Measurements from ENCODE around the gene ZMYM5. TPM values are rescaled to one million over a fixed set of nuclear protein-coding genes. Genes with fewer than 3 reads are reported as not detected.
"Not testable (repeated sequence)": the region's sequence is repeated elsewhere in the genome, so short reads cannot be mapped to it uniquely, and the experiment has no call there.

The ZMYM5 gene
- total RNA-seq, 1 donor from 2014 or later, result 11.7 TPM

DNA sequence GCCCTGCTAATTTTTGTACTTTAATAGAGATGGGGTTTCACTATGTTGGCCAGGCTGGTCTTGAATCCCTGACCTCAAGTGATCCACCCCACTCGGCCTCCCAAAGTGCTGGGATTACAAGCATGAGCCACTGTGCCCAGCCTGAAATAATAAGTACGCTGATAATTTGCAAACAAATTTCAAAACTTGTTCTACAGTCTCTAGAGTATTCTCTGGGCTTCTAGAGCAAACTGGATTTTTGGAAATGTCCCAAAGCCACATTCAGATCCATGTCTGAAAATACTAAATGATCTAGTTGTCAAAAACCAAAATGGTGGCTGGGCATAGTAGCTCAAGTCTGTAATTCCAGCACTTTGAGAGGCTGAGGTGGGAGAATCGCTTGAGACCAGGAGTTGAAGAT lies 40.8 kb downstream of the ZMYM5 start:
- DNase-seq (ENCODE audit: extremely low read depth, low read depth, low spot score), result no peak

GRCh38 chr13:19818223-19818842 lies 45.1 kb downstream of the ZMYM5 start:
- no peak for DNase-seq (ENCODE audit: extremely low read depth, low read depth, low spot score)

GRCh38 chr13:19817510-19818158 lies 45.8 kb downstream of the ZMYM5 start:
- no peak for DNase-seq (ENCODE audit: extremely low read depth, low read depth, low spot score)

DNA sequence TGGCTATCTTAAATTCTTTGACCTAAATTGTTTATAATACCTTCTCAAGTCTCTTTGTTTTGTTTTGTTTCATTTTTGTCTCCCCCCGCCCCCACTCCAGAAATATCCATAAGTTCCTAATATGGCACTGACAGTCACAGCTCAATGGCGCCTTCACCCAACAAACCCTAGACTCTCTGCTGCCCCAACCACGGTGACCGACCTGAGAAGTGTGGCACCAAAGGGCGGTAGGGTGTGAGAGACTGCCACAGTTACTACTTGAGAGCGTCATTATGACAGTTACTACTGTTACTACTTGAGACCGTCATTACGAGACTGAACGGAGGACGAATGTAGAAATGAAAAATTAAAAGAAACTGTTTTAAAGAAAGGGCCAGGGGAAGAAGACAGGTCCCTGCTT lies 46.3 kb downstream of the ZMYM5 start:
- DNase-seq (ENCODE audit: extremely low read depth, low read depth, low spot score), result no peak

DNA sequence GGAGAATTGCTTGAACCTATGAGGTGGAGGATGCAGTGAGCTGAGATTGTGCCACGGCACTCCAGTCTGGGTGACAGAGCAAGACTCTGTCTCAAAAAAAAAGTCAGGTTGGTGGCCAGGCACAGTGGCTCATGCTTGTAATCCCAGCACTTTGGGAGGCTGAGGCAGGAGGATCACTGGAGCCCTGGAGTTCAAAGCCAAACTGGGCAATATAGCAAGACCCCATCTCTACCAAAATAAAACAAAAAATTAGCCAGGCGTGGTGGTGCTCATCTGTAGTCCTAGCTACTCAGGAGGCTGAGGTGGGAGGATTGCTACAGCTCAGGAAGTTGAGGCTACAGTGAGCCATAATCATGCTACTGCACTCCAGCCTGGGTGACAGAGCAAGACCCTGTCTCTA lies 47.6 kb downstream of the ZMYM5 start:
- DNase-seq (ENCODE audit: extremely low read depth, low read depth, low spot score), result not testable (repeated sequence)

GRCh38 chr13:19810996-19811881 lies 52.2 kb downstream of the ZMYM5 start:
- DNase-seq (ENCODE audit: extremely low read depth, low read depth, low spot score), result no peak

DNA sequence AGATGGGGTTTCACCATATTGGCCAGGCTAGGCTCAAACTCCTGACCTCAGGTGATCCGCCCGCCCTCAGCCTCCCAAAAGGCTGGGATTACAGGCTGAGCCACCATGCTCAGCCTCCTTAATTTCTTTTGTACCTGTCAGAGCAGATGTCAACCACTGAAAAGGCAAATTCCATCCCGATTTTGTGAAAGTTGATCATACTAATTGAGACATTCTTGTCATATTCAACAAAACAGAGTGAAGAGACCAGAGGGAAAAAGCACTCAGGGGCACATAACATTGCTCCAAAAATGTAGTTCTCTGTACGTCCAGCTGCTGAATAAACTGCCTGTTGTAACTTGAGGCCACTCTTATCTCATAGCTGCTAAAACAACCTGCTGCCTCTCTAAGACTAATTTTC lies 53.3 kb downstream of the ZMYM5 start:
- DNase-seq (ENCODE audit: extremely low read depth, low read depth, low spot score), result no peak

- DNase-seq (ENCODE audit: extremely low read depth, low read depth, low spot score), result no peak
These were observed 57.7 kb downstream of the ZMYM5 start for GRCh38 chr13:19805765-19806164.

GRCh38 chr13:19795956-19796355 lies 67.5 kb downstream of the ZMYM5 start:
- no peak for DNase-seq (ENCODE audit: extremely low read depth, low read depth, low spot score)

- DNase-seq (ENCODE audit: extremely low read depth, low read depth, low spot score), result no peak
These were observed 68.8 kb downstream of the ZMYM5 start for GRCh38 chr13:19794631-19795030.

- no peak for DNase-seq (ENCODE audit: extremely low read depth, low read depth, low spot score)
These were observed 71.4 kb downstream of the ZMYM5 start for GRCh38 chr13:19791953-19792537.

DNA sequence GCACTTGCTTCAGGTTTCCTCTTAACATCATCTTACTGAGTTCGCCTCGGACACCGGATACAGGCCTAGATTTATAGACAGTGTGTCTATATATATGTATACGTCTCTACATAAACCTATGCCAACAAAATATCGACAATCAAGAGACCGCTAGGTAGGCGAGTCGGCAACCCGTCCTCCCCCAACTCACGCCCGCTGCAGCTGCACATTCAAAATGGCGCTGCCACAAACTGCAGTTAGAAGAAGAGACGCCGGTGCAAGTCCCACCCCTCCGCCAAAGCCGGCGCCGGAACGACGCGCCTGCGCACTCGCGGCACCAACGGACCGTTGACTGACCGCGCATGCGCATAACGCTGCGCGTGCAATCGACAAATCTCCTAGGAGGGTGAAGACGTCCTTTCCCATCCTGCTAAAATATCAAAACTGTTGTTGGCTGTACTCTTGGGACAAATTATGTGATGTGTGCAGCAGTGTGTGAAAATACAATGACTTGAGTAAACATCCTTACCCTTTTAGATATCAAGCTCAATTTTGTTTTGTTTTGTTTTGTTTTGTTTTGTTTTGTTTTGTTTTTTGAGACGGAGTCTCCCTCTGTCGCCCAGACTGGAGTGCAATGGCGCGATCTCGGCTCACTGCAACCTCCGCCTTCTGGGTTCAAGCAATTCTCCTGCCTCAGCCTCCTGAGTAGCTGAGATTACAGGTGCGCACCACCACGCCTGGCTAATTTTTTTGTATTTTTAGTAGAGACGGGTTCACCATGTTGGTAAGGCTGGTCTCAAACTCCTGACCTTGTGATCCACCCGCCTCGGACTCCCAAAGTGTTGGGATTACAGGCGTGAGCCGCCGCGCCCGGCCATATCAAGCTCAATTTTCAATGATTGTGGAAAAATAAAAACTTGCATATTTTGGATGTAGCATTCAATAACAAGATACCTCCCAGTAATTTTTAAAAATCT lies 80.4 kb downstream of the ZMYM5 start, which contains the start of gene PSPC1:
TSS of gene PSPC1 (minus strand) at position 219 of the 956 bp plus-strand sequence. CDS start at position 31, 188 bp downstream.
- DNase-seq (ENCODE audit: extremely low read depth, low read depth, low spot score), result peak; percentile 85

GRCh38 chr13:19782049-19782726 lies 81.3 kb downstream of the ZMYM5 start:
- DNase-seq (ENCODE audit: extremely low read depth, low read depth, low spot score), result no peak

- no peak for DNase-seq (ENCODE audit: extremely low read depth, low read depth, low spot score)
These were observed 81.9 kb downstream of the ZMYM5 start for GRCh38 chr13:19781526-19781925.

DNA sequence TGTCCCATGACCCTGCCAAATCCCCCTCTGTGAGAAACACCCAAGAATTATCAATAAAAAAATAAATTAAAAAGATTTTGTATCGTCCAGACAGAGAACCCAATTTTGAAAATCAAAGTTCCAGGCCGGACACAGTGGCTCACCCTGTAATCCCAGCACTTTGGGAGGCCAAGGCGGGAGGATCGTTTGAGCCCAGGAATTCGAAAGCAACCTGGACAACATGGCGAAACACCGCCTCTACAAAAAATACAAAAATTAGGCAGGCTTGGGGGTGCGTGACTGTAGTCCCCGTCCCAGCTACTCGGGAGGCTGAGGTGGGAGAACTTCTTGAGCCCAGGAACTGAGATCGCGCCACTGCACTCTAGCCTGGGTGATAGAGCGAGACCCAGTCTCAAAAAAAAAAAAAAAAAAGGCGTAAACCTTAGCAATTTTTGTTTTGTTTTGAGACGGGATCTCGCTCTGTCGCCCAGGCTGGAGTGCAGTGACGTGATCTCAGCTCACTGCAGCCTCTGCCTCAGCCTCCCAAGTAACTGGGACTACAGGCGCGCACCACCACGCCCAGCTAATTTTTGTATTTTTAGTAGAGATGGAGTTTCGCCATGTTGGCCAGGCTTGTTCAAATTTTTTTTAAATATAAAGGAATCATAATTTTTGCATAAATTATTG lies 82.6 kb downstream of the ZMYM5 start:
- not testable (repeated sequence) for DNase-seq (ENCODE audit: extremely low read depth, low read depth, low spot score)

Data from glomerular endothelial cell (primary cell).